Measurements from ENCODE around the gene IL1RAPL2.

IL1RAPL2 gene

DNA sequence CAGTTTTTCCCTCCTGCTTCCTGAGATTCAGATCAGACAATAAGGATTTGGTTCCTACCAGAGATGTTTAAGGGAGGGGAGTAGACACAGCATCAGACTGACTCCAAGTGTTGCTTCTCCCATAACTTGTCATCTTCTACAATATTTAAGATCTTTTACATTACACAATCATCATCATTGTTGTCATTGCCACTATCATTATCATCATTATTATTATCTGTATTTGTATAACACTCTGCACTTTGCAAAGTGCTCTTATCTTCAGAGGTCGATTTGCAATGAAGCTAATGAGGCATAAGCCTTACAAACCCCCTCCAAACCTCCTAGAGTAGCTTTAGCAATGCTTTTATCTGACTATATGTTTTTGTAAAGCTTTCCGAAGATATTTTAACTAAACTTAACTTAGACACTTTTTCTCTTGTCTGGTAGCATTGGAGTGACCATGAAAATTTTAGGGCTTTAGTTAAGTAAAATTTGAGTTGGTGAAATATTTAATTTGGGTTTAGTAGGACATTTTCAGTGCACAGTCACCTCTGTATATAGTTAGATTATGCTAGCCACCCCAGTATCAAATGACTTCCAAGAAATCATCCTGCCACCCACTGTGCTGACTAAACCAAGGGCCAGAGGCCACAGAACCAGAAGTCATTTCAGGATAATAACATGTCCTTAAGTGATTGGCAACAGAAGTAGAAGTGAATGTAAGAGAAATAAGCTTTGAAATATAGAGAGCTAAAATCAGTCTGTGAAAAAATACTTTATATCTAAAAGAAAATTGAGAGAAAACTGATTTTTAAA is 1132.2 kb downstream of the IL1RAPL2 start:
- DNase-seq = no peak

DNA sequence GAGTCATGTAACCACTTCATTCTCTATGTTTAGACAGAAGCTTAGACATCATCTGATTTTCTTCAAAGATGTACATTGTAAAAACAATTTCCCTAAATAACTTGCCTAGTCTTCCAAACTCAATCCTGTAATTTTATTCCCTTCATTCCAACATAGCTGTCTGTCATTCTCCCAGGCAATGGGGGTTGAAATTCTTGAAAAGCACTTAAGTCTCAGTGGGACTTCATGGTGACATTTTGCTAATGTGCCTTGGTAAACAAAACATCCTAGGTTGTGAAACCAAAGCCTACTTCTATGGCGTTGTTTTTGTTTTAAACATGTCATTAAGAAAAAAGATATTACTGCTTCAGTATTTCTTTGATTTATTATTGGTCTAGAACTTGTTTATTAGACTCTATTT is 1134.3 kb downstream of the IL1RAPL2 start:
- DNase-seq = no peak

DNA sequence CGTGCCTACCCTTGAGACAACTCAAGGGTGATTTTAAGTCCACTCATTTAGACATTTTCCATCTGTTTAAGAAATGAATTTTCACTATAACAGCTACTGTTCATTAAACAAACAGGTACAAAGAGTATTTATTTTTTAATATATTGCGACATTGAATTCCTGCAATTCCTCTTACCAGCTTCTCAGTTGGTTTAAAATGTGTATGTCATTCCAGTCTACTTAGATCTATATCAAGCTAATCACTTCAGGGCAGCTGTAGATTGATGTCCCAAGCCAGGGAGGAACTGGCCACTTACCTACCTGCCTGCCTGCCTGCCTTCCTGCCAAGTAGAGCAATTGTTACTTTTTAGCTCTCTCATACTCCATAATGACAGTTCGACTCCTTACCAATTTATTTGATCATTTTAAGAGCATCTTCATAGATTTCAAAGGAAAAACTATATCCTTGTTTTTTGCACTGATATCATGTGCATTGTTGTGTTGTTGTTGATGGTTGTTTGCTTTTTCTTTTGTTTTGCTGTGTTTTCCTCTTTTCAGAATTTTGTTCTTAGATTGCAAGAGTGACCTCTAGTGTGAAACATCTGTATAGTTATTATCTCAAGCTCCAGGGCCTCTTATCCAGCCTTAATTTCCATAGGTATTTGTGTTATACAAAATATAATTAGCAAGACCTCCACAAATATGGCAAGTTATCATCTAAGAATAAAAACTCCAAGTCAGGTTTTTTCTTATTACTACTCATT is 1135.5 kb downstream of the IL1RAPL2 start:
- DNase-seq = no peak

DNA sequence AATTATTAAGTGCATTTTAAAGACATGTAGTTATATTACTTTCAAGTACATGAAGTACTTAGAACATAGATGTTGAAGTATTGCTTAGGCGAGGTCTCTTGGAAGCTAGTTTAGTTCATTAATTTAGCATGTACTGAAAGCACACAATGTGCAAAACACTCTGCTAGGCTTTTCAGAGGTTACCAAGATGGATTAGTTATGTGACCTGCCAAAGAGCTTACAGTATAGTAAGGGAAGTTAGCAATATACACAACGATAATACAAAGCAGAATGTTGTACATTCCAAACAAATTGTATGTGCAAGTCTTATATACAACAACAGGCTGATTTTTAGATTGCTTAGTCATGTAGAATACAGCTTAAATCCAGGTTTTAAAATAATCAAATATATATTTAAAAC is 1137.9 kb downstream of the IL1RAPL2 start:
- no peak for DNase-seq

DNA sequence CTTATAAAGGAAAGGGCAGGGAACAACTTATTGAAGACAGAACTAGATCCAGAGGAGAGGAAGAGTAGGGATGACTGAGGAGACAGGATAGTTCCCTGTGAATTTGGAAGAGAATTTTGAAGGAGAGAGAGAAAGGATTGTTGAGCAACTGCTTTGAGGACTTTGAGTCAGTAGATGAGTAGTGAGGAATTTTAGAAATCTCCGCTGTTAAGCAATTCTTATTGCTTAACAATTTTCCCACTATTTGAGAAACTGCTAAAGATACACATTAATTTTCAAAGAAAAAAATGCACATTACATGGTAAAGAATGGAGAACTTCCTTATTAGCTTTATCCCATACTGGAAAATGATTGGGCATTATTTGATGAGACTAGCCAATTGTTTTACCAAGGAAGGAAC is 1140.0 kb downstream of the IL1RAPL2 start:
- no peak for DNase-seq

DNA sequence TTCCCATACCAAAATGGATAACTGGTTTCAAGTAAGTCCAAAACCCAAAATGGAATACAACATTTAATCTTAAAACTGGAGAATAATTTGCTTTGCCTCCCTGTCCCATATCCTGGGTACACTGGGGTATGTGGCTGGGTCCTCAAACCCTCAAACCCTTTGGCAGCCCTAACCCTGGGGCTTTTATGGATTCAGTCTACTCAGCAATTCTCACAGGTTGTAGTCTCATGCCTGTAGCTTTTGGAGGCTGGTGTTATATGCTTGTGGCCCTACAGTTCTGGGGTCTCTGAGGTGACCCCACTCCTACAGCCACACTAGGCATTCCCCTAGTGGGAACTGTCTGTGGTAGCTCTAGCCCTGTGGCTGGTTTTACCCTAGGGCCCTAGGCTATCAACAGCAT is 1145.8 kb downstream of the IL1RAPL2 start:
- DNase-seq = no peak

DNA sequence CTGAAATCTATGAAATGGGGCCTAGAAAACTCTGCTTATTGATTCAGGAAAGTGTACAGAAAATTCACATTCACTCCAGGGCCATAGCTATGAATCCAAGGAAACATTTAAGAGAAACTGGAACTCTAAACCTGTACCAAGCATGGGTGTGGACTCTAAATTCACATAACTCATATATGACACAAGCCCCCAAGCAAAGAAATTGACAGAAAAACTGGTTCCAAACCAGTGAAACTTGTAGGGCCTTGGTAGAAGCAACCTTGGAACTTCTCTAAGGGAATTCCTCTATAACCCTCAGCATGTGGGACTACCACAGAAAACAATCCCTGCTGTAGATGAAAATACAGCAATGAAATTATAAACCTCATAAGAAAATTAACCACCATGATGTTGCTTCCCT is 1149.7 kb downstream of the IL1RAPL2 start:
- no peak for DNase-seq

DNA sequence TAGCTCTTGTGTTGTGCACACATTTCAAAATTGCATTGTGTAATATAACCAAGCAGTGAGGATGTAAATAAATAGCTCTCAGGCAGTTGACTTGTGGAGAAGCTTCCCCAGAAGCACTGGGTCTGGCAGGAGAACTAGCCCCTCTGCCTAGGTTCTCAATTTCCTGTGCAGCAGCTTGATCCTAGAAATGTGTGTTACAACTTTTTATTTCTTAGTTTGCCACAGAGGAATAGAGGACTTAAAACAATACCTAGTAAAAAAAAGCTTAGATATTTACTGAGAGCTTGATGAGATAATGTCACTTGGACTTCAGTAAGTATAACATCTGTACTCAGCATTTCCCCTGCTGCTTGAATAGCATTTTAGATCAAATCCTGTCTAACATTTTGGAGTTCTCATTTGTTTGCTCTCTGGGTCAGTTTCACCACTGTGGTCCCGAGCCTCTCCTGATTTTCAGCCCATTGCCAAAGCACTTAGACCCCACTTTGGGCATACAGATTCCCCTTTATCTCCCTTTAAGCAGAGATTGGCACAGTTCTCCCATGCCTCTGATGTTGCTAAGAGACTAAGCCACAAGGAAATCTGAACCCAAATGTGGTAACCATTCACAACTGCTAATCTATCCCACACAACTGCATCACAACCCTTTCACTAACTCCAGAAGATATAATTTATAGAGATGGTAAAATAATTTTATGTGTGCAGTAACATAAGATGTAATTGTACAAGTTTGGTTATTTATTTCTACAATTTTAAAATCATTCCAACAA is 1158.2 kb downstream of the IL1RAPL2 start:
- no peak for DNase-seq

DNA sequence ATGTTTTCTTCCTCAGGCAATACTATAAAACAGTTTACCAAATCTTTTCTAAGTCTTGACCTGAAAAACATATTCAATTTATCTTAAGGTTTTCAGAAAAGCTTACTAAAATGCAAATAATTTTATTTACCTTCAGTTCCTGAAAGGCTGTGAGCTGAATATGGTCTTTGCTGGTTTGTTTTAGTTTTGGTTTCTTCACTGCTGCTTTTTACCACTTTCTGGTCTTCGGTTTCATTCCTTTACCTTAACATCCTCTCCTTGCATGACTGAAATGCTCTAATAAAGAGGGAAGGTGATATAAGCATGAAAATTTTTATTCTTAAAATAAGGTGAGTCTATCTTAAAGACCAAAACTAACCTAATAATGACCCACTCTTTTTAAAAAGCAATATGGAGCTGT is 1159.2 kb downstream of the IL1RAPL2 start:
- DNase-seq = no peak

DNA sequence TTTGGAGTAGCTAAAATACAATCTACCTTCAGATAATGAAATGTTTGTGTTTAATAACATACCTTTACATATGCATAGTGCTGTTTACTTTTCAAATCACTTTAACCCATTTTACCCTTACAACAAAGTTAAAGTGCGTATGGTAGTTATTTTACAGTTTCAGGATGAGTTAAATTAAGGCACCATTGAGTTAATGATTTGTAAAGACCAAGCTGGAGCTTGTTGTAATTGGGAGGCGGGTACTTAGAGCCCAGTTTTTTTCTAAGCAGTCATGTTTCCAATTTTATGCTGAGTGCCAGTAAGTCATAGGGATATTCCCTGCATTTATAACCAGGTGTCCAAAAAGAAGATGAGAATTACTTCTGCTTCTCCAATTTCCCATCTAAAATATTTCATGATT is 1172.2 kb downstream of the IL1RAPL2 start:
- no peak for DNase-seq

DNA sequence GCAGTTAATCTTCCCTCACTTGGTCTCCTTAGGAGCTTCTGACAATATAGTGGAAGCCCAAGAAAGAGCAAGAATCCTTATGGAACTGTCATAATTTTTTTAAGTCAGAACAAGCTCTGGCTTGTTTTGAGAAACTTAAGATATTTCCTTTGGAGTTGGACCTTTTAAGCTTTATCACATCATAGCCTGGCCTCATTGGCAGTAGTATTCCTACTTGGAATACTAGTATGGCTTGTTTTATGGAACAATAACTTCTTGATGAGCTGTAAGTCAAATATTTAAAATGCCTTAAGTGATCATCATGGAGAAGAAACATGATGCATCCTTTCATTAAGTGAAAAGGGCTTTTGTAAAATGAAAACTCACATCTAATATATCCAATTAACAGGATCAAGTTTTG is 1178.3 kb downstream of the IL1RAPL2 start:
- DNase-seq = no peak

DNA sequence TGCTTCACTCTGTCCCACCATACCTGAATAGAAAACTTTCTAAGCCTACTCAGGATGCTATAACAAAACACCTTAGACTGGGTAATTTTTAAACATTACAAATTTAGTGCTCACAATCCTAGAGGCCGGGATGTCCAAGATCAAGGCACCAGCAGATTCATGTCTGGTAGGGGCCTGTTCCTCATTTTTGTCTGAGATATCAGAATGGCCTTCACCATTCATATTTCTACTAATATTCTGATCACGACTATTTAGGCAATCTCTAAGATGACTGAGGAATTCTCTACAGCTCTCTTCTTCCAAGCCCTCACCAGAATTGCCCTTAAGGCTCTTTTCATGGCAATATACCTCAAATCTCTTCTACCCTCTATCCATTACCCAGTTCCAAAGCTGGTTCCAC is 1178.9 kb downstream of the IL1RAPL2 start:
- DNase-seq = no peak

DNA sequence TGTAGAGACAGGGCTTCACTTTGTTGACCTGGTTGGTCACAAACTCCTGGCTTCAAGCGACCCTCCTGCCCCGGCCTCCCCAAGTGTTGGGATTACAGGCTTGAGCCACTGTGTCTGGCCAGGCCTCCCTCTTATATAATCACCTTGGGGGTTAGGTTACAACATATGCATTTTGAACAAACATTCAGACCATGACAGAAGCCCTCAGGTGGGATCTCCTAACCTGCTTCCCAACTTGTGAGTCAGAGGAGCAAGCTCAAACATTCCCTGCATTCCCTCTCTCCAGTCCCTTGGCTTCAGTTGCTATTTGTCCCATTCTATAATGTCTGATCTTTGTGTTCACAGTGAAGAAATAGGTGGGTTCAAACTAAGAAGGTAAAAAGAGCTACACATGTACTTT is 1179.9 kb downstream of the IL1RAPL2 start:
- no peak for DNase-seq

DNA sequence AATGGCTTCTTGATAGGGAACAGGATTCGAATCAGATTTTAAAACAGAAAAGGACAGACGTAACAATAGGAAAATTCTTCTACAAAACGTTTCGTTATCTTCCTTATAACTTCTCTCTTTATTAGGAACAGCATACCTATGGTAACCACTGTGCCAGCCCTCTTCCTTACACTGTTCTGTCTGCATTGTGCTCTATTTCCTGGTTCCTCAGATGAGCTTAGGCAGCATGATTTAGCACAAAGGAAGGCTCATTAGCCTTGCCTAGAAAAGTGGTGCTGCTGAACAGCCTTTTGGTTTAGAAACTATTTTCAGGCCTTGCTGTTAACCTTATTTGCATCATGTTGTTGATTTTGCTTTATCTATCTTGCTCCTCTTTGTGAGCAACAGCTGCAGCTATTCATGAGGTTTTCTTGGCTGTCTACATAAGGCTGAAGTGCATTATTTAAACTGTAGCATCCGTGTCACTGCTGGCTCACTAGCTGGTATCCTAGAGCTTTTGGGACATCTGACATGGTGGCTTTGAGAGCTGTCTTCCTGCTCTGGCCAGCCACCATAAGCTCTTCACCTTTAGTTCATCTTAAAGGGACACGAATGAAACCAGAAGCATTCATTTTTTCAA is 1186.4 kb downstream of the IL1RAPL2 start:
- DNase-seq = no peak

DNA sequence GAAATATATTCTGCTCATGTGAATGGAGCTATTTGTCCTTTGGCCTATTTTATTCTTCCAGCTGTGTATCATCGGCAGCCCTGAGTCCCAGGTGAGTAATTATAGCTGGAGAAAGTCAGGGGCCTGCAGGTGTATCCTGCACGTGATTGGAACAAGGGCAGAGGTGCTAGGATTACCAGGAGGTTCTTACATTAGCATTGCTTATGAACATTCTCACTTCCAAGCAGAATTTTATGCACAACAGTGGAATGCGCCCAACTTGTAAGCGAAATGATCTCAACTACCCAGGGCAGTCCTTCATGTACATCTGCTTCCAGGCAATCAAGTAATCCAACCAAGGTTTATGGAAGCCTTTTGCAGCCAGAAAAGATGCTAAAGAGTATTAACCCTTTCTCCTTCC is 1187.4 kb downstream of the IL1RAPL2 start:
- DNase-seq = no peak

DNA sequence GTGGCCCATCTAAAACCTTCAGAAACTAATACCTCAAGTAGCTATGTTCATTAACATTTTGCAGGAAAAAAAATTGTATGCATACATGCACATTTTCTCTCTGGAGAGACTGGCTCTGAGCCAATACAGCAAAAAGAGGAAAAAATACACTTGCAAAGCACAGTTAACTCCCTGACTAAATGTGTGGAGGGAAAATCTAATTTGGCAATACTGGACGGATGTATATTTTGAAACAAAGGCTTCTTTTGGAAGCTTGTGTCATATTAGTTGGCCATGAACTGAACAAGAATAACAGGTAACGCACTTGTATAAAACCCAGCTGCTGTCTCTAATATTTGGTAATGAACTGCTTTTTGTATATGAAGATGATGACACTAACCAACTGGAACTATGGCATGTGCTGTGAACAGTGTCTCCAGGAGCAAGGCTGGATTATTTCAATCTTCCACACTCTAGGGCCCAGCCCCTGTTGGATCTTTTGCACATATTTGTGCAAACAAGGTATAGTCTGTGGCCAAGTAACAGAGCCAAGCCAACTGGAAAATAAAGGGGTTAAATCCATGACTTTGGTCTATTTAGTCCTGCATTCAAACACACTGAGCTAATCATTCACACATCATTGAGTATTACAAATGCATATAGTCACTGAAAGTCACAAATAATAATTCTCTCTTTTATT is 1188.4 kb downstream of the IL1RAPL2 start:
- DNase-seq = no peak

DNA sequence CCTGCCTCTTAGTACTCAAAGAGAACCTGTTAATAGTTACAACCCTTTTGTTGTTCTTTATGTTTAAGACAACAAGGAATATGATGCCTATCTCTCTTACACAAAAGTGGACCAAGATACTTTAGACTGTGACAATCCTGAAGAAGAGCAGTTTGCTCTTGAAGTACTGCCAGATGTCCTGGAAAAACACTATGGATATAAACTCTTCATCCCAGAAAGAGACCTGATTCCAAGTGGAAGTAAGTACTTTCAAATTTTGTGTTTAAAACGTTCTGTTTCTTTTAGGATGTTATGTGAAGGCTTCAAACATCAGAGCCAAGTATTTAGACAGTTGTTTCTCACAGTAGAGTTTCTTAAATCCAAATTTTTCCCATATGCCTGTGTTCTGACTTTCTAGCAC is 1189.1 kb downstream of the IL1RAPL2 start:
- no peak for DNase-seq

DNA sequence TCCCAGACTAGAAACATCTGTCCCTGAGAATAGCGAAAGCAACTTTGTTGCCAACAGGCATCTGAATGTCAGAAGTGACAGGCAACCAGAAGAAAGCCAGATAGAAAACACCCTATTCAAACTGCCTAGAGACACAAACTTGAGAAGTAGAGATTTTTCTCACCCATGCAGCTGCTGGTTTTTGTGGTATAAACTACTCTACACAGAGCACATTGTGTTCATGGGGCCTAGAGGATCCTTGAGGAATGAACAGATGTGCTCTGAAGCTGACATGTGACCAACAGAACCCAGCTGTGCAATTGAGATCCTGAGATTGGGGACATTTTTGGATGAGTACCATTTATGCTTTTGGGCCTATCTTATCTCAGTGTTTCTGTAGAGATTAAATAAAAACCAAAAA is 1192.8 kb downstream of the IL1RAPL2 start:
- DNase-seq = no peak

DNA sequence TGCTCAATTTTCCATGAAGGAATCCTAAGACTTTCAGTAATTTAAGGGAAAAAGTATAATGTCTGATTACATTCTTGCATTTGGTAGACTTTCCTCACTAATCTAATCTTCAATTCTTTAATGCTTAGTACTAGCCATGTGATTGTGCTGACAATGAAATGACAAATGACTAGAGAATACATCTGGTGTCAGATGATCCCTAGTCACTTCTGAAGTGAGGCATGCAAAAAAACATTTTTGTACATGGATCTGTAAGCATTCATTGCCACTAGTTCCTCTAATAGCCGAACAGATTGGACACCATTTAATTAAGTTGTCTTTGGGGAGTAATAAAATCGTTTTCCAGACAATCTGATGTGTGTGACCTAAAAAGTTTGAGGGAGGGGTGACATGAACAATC is 1193.6 kb downstream of the IL1RAPL2 start:
- no peak for DNase-seq

DNA sequence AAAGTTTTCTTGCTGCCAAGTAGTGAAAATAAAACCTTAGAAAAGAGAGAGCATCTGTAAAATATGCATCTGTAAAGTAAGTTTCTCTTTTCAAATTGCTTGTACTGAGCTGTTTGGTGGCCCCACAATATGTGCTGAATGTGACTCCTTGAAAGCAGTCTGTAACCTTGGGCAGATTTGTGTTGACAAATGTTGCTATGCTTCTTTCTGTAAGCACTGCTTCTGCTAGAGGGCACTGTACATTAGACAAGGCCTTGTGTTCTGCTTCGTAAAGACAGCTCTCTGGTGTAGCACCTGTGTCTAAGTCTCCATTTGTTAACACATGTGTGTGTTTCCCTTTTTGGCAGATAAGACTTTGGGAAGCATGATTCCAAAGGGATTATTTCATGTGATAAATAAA is 1199.7 kb downstream of the IL1RAPL2 start:
- no peak for DNase-seq

DNA sequence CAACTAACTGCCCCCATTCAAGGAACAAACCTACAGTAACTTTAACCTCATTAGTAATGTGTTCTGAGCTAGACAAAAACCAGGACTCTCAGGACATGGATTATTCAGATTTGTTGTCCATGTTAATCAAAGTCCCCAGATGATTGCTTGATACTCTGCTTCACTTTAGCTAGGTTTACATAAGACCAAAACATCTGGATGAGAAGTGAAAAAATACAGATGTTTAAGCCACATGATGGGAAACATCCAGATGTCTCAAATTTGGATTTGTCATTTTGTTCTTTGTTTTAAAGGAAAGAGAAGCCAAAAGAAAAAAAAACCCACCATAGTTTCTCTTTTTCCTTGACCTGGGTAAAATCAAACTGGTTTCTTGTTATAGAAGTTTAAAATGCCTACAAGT is 1207.8 kb downstream of the IL1RAPL2 start:
- DNase-seq = no peak
